ENCODE measurements around the gene SLC18A2.

- TF ChIP-seq CTCF (IDR thresholded peaks at IDR 0.05), result no peak
- no peak for TF ChIP-seq RCOR1 (IDR thresholded peaks at IDR 0.05; ENCODE audit: low read depth, low read length)
- TF ChIP-seq POLR2A (IDR thresholded peaks at IDR 0.05; ENCODE audit: low read length), result no peak
- TF ChIP-seq PBX3 (IDR thresholded peaks at IDR 0.05), result no peak
- TF ChIP-seq MAFK (IDR thresholded peaks at IDR 0.05; ENCODE audit: partially characterized antibody), result no peak
- TF ChIP-seq RAD21 (conservative IDR thresholded peaks at IDR 0.05 in 1 of 2, IDR thresholded peaks at IDR 0.05 in 1 of 2), result no peak
Observed at GRCh38 chr10:117260084-117260483, 19.2 kb downstream of the SLC18A2 start.

Measured in A549 (cell line).